Suprapubic skin (tissue), 4 donors: Measurements from ENCODE around the gene ATP1B1.

Source experiments
- POLR2A ChIP-seq, 2 donors: fragments of 450-650 bp; IDR thresholded peaks; one replicate each; pipeline ENCODE4 v1.6.1; 2017; ENCODE audit warnings: antibody characterized with exemption in 2 of 2, mild to moderate bottlenecking in 2 of 2, moderate library complexity in 2 of 2
- POLR2AphosphoS5 ChIP-seq, 3 donors: sonication (generic); formaldehyde crosslinking; IDR thresholded peaks; one replicate each; pipeline ENCODE4 v1.6.1; 2017; ENCODE audit warnings: antibody characterized with exemption in 3 of 3
- TF ChIP-seq, protein P1 (sequence below), 2 donors: fragments of 200-600 bp in 1 of 2; fragments of 450-650 bp in 1 of 2; sonication (generic) in 1 of 2; IDR thresholded peaks; one replicate each; pipeline ENCODE4 v1.5.1; 2016 to 2019; ENCODE audit warnings: antibody characterized with exemption in 2 of 2, mild to moderate bottlenecking in 1 of 2, moderate library complexity in 1 of 2

DNA sequence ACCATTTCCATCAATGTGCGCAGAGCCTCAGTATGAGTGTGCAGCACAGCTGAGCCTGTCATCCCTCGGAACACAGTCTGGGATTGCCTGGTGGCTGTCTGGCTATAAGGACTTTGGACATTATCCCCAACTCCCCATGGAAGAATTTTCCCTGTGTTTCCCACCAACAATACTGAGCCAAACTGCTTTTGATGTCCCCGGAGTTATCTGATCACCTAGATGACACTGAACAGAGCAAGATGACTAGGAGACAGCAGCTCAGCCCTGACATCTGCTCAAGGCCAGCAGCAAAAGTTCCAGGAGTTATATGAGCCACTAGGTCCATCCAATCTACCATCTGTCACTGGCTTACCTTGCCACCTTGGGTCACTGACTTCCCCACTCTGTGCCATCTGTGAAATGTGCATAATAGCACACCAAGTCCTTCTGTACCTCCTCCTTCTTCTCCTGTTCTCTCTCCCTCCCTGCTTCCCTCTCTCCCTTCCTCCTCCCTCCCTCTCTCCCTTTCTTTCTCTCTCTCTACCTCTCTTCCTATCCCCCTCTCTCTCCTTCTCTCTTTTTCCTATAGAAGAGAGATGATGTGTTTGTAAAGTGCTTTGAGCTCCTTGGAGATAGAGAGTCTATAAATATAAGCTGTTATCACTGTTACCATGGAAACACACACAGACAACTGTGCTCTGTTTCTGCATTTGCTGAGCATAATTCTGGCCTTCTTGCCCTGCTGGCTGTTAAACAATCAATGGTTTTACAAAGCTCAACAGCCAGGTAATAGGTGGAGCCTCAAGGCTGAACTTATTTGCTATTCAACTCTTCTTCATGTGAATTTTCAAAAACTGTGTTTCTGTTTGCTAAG, 19.7 kb upstream of the ATP1B1 start:
- TF ChIP-seq, protein P1, sequence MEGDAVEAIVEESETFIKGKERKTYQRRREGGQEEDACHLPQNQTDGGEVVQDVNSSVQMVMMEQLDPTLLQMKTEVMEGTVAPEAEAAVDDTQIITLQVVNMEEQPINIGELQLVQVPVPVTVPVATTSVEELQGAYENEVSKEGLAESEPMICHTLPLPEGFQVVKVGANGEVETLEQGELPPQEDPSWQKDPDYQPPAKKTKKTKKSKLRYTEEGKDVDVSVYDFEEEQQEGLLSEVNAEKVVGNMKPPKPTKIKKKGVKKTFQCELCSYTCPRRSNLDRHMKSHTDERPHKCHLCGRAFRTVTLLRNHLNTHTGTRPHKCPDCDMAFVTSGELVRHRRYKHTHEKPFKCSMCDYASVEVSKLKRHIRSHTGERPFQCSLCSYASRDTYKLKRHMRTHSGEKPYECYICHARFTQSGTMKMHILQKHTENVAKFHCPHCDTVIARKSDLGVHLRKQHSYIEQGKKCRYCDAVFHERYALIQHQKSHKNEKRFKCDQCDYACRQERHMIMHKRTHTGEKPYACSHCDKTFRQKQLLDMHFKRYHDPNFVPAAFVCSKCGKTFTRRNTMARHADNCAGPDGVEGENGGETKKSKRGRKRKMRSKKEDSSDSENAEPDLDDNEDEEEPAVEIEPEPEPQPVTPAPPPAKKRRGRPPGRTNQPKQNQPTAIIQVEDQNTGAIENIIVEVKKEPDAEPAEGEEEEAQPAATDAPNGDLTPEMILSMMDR (IDR thresholded peaks at IDR 0.05), result no peak
- TF ChIP-seq POLR2A (IDR thresholded peaks at IDR 0.05) (no peak), POLR2AphosphoS5 (IDR thresholded peaks at IDR 0.05) (no peak)
